ENCODE measurements around the gene CACNA1H. TPM values are rescaled to one million over a fixed set of nuclear protein-coding genes. Genes with fewer than 3 reads are reported as not detected.
A peak's percentile ranks its signal among the peaks of the same experiment; 100 is the strongest.

The CACNA1H gene
- total RNA-seq, 6 experiments from 2014 or later: 0.56 to 14.0 (median 5.0) TPM

GRCh38 chr16:1259760-1260068 lies 106.8 kb downstream of the CACNA1H start:
- Histone ChIP-seq H3K4me3 (no peak overlapping the region), H3K27me3 (peaks cover 0 to 5% of the 10 kb centered on the region in 2 donors), H3K27ac (no peak overlapping the region), H3K36me3 (no peaks in the 10 kb centered on the region), H3K4me1 (no peaks in the 10 kb centered on the region), H3K9me3 (no peaks in the 10 kb centered on the region)
- DNase-seq (no peak), ATAC-seq (no peak)
- 23% methylated on average over 4 of the region's 11 CpGs for WGBS (ENCODE audit: insufficient coverage, low coverage, low lambda C conversion rate, missing lambda C conversion rate)
- TF ChIP-seq CTCF (IDR thresholded peaks at IDR 0.05): no peak
- no peak for TF ChIP-seq POLR2A (IDR thresholded peaks at IDR 0.05)
- intact Hi-C loops (cut with DNase I): no loop called here

- Histone ChIP-seq H3K4me3 (no peak overlapping the region), H3K9me3 (no peaks in the 10 kb centered on the region), H3K27me3 (peaks cover 0 to 5% of the 10 kb centered on the region in 2 donors), H3K27ac (no peak overlapping the region), H3K36me3 (no peaks in the 10 kb centered on the region), H3K4me1 (no peaks in the 10 kb centered on the region)
- WGBS (ENCODE audit: insufficient coverage, low coverage, low lambda C conversion rate, missing lambda C conversion rate): no CpG with 5 or more reads among the region's 36 CpGs
- intact Hi-C loops (cut with DNase I): no loop called here
- DNase-seq: no peak
- TF ChIP-seq POLR2A (IDR thresholded peaks at IDR 0.05): no peak
- TF ChIP-seq CTCF (IDR thresholded peaks at IDR 0.05): no peak
- ATAC-seq: no peak
These were observed 107.3 kb downstream of the CACNA1H start for GRCh38 chr16:1260101-1260680.

- H3K36me3 ChIP-seq: no peaks in the 10 kb centered on the region
- ATAC-seq: peak in 1 of 4 donors; percentile 14
- no peak for DNase-seq
- H3K27me3 ChIP-seq: peaks cover 0 to 5% of the 10 kb centered on the region in 2 donors
- intact Hi-C loops (cut with DNase I): no loop called here
- H3K4me3 ChIP-seq: no peak overlapping the region
- 3% methylated on average over 10 of the region's 47 CpGs for WGBS (ENCODE audit: insufficient coverage, low coverage, low lambda C conversion rate, missing lambda C conversion rate)
- no peaks in the 10 kb centered on the region for H3K4me1 ChIP-seq
- H3K27ac ChIP-seq: no peak overlapping the region
- TF ChIP-seq POLR2A (IDR thresholded peaks at IDR 0.05) (no peak), CTCF (IDR thresholded peaks at IDR 0.05) (no peak)
- no peaks in the 10 kb centered on the region for H3K9me3 ChIP-seq
These were observed 108.4 kb downstream of the CACNA1H start for GRCh38 chr16:1261131-1261892.

GRCh38 chr16:1262210-1262845 lies 109.4 kb downstream of the CACNA1H start:
- Histone ChIP-seq H3K9me3 (no peaks in the 10 kb centered on the region), H3K27me3 (peaks cover 0 to 5% of the 10 kb centered on the region in 2 donors), H3K4me3 (no peak overlapping the region), H3K36me3 (no peaks in the 10 kb centered on the region), H3K27ac (no peak overlapping the region), H3K4me1 (no peaks in the 10 kb centered on the region)
- WGBS (ENCODE audit: insufficient coverage, low coverage, low lambda C conversion rate, missing lambda C conversion rate): 58% methylated on average over 11 of the region's 32 CpGs
- no peak for DNase-seq
- ATAC-seq: no peak
- intact Hi-C loops (cut with DNase I): no loop called here
- no peak for TF ChIP-seq CTCF (IDR thresholded peaks at IDR 0.05)
- TF ChIP-seq POLR2A (IDR thresholded peaks at IDR 0.05): no peak

Data from right lobe of liver (tissue), 6 donors.